Hindlimb muscle (tissue), 1 donor: ENCODE measurements around the gene ZNF625. TPM values are rescaled to one million over a fixed set of nuclear protein-coding genes. Genes with fewer than 3 reads are reported as not detected.

Source experiments
- DNase-seq: peaks from one replicate; pipeline ENCODE4 v3.0.0-alpha.2; 2013
- polyA plus RNA-seq: library from polyadenylated mRNA; unstranded; fragments of 120-200 nt; gene quantifications from one replicate; pipeline ENCODE4 v1.2.1, GENCODE V29; 2013; ENCODE audit not compliant: insufficient read length

Gene ZNF625
- 5.8 TPM for polyA plus RNA-seq

DNA sequence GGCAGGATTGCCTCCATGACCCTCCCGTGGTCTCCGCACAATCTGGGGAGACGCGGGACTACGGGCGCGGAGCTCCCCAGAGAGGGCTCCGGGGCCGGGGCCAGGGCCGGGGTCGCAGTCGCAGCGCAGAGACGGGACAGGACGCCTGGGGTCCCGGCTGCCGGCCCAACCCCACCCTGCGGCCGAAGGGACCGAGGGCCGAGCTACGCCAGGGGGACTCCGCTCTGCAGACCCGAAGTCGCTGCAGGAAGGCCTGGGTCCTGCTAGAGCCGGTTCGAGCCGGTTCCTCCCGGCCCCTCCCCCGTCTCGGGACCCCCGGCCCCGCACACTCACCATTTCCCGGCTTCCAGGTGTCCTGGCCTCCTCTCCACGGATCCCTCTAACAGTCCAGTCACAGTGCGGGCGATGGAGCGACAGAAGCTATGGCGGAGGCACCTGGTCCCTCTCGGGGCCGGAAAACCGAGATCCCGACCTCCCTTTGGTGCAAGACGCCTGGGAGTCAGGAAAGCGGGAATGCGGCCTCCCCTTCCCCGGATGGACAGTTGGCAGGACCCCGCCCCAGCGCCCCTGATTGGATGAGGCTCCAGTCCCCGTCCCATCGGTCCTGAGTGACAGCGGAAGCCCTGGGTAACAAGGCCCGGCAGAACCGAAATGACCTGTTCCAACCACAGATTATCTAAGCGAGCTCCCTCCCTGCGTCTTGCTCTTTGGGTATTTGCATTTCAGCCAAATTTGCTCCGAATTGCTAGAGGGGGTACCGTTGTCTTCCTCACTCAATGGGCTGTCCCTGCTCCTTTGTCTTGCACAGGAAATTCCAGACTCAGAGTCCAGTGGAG lies at the start of gene ZNF625:
Gene ZNF625, minus strand, starts transcription at position 512 of the 836 bp plus-strand sequence. Its CDS starts 176 bp downstream, at position 336.
- DNase-seq, result peak; percentile 87

DNA sequence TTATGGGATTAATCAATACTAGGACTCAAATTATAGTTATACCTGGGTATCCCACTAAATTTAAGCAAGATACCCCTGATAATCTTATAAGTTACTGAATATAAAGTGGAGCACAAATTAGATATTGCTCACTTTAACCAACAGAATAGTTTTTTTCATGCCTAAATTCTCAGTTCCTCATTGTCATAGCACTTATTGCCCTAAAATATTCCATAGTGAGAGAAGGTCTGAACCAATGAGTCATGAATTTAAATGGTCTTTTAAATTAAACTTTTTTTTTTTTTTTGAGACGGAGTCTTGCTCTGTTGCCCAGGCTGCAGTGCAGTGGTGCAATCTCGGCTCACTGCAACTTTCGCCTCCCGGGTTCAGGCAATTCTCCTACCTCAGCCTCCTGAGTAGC lies 48.8 kb upstream of the ZNF625 start:
- DNase-seq, result no peak

GRCh38 chr19:12202250-12202649 lies 45.7 kb upstream of the ZNF625 start:
- no peak for DNase-seq

DNA sequence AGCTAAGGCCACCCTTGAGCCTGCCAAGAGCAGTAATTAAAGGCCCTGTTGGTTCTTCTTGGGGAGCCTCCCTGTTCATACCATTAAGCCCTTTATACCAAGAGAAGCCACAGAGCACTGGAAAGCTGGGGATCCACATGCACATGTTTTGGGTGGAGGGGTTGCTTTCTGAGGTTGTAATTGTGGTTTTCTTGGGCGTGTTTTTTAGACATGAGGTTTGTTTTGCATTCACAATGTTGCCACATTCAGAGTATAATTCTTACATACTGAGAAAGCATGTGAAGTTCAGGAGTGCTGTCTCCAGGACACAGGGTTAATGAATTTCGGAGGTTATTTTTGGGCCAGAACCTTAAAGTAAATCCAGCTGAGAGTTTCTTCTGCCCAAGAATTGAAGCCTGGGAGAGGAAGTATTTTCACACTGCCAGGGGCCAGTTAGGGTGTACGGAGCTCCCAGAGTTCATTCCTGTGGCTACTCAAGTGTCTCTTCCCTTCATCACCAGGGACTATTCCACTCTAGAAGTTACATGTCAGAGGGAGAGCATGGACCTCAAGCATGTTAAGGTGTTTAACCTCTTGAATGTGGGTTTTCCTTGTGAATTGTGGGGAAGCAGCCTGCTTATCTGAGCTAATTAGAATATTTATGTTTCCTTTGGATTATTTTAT lies 43.4 kb upstream of the ZNF625 start:
- DNase-seq, result no peak

- DNase-seq, result no peak
Measured at GRCh38 chr19:12198136-12198535, 41.6 kb upstream of the ZNF625 start.

DNA sequence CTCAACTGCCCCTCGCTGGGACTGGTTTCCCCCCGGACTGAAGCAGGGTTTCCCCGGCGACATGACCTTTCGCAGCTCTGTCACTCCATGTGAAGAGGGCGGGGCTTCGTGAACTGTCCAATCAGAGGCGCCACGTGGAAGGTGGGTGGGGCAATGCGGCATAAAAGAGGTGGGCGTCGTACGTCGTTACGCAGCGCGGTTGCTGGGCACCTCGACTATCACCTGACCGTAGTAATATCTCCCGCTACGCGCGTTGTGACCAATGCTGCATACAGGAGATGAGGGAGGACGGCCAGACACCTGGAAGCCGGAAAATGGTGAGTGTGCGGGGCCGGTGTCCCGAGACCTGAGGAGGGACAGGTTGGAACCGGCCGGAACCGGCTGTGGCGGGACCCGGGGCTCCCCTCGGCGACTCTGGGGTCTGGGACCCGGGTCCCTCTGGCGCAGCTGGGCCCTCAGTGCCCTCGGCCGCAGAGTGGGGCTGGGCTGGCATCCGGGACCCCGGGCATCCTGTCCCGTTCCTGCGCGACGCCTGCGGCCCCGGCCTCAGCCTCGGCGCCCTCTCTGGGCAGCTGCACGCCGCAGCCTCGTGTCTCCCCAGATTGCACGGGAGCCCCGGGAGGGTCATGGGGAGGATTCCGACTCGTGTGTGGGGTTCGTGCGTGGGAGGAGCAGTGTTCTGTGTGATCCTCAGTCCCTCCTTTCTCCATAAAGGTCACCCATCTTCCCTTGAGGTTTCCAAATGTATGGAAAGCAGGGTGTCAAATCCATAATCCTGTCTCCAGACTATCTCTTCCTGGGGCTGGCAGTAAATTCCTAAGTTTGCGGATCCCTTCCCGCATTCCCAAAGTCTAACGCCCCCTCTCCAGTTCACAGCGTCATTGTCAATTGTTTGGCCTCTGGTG lies 38.5 kb upstream of the ZNF625 start:
- peak; percentile 78 for DNase-seq

GRCh38 chr19:12187625-12188024 lies 31.1 kb upstream of the ZNF625 start:
- no peak for DNase-seq

DNA sequence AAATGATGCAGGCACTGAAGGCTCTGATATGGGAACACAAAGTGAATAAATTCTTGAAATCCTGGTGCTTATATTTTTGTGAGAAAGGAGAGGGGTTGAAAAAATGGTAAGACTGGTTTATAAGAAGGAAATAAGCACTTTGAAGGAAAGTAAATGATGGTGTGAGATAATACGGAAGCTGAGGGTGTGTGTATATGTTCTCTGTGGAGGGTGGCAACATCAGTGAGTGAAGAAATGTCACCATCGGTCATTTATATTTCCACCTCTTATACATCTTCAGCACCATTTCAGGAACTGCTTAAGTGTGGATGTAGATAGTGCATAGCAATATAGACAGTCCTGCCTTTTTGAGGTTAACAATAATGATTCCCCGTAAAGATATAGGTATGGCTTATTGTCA lies 23.8 kb upstream of the ZNF625 start:
- DNase-seq, result no peak

DNA sequence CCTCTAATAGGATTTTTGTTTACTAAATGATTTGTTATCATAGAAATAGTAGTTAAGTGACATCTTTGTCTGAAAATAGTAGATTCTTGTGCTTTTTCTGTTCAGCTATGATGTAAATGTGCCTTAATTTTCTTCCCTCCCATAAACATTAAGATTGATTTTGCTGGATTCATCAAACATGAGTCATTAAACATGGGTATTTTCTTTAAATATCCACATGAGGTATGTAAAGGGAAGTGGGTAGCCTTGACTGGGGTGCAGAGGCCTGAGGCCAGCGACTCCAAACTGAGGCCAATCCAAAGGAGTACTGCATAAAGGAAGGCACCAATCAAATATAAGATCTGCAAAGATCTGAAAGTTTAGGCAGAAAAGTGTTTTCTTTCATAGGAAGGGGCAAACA lies 10.1 kb upstream of the ZNF625 start:
- DNase-seq, result no peak

DNA sequence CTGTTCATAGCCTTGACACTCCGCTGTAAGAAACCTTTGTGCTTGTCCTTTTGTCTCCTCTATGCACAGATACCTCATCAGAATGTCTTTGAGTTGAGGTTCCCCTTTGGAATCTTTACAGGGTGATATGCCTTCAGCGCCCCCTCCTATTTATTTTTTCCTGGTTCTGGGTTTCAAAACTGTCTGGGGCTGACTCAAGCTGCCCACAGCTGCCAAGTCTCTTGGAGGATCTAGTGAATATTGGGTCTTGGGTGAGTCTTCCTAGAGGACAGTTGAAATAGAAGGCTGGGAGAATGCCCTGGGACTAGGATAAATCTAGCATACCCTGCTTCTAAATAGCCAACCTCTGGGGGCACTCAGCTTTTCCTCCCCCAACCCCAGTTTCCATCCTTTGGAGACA lies 7.3 kb upstream of the ZNF625 start:
- no peak for DNase-seq

DNA sequence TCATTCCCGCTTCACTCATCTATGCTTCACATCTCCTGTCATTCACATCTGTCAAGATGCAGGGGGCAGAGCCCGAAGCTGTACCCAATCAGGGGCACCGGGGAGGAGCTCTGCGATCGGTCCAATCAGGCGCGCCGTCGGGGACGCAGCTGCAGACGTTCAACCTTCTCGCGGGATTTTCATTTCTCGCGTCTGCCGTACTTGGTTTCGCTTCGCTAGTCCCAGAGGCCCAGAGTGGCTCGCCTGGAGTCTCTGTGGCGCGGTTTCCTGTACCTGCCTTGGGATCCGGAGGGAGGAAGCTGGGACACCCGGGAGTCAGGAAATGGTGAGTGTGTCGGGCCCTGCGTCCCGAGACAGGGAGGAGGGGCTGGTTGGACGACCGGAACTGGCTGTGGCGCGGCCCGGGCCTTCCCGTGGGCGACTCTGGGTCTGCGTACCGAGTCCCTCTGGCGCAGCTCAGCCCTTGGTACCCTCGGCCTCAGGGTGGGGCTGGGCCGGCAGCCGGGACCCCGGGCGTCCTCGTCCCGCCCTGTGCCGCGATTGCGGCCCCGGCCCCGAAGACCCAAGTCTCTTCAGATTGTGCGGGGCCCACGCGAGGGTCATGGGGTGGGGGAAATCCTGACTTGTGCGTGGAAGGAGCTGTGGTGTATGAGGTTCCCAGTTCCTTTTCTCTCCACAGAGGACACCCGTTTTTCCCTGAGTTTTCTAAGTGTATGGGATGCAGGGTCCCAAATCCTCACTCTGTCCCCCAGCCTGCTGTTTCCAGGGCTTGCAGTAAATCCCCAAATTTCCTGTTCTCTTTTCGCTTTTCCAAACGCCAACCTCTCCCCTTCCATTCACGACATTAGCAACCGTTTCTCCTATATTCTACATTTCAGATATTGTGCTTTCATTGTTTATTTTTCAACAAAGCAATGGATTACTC lies 6.6 kb upstream of the ZNF625 start, which contains the start of gene ZNF136:
Gene ZNF136, plus strand, starts transcription at position 215 of the 925 bp plus-strand sequence. Its CDS starts 108 bp downstream, at position 323.
- peak; percentile 95 for DNase-seq

- DNase-seq, result no peak
Measured at GRCh38 chr19:12162513-12162881, 6.0 kb upstream of the ZNF625 start.

- no peak for DNase-seq
Measured at GRCh38 chr19:12159773-12160414, 3.4 kb upstream of the ZNF625 start.

GRCh38 chr19:12155324-12155860 lies 1.1 kb downstream of the ZNF625 start:
- no peak for DNase-seq

GRCh38 chr19:12145348-12145747 lies 11.2 kb downstream of the ZNF625 start:
- DNase-seq, result no peak

- DNase-seq, result no peak
Measured at GRCh38 chr19:12141405-12141736, 15.2 kb downstream of the ZNF625 start.

DNA sequence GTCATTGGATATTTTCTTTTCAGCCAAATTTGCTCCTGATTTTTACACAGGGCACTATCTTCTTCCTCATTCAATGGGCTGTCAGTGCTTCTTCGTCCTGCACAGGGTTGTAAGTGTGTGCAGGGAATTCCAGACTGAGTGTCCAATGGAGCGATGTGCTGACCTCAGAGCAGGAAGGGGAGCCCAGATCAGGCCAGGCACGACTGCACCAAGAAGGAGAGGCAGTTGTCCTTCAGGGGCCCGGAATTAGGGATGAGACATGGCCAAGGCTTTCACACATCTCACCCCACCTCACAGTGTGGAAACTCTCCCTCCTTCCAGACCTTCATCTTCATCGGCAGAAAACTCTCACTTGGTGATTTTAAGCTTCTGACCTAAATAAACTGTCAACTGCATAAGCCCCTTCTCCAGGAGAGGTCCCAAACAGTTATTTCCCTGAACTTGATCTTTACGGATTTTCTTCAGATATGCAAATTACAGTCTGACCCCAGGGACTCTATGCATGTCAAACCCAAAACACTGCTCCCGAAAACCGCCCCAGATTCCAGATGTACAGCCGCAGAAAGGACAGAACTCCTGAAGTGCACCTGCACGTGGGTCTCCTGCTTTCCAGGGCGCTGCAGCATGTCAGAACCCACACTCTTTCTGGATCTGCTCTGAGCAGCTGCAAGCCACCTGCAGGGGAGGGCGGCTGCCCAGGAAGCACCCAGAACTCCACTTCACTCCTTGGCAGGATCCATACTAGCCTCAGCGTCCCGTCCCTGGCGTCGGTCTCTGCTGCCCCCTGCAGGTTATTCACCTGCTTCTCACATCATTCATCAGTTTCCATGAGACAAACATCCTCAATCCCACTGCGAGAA lies 15.8 kb downstream of the ZNF625 start:
- DNase-seq, result peak; percentile 89

DNA sequence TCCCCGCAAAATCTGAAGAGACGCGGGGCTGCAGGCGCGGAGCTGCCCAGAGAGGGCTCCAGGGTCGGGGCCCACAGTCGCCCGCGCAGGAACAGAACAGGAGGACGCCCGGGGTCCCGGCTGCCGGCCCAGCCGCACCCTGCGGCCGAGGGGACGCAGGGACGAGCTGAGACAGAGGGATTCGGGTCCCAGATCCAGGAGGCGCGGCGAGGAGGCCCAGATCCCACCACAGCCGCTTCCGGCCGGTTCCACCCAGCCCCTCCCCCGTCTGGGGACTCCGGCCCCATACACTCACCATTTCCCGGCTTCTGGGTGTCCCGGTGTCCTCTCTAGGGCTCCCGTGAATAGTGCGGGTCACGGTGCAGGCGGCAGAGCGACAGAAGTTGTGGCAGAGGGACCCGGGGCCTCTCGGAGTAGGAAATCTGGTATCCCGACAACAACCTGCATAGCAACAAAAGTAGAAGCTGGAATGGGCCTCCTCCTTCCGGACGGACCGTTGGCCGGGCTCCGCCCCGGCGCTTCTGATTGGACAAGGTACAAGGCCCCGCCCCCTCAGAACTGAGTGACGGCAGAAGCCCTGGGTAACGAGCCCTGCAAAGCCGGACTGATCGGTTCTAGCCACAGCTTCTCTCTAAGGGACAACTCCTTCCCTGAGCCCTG lies 16.5 kb downstream of the ZNF625 start, which contains the start of gene ZNF20:
Gene ZNF20, minus strand, starts transcription at position 466 of the 660 bp plus-strand sequence. Its CDS starts 168 bp downstream, at position 298.
- peak; percentile 96 for DNase-seq

GRCh38 chr19:12139269-12139668 lies 17.3 kb downstream of the ZNF625 start:
- no peak for DNase-seq
